Body of pancreas (tissue), 4 donors: ENCODE data around the gene CSTPP1. TPM values are rescaled to one million over a fixed set of nuclear protein-coding genes. Genes with fewer than 3 reads are reported as not detected.
A peak's percentile ranks its signal among the peaks of the same experiment; 100 is the strongest.

ENCODE experiments used
- ATAC-seq: fragments of 150-250 bp; one replicate; pipeline ENCODE4 v1.9.1; 2016
- DNase-seq, 4 donors: peaks; one replicate each; pipeline ENCODE4 v3.0.0-alpha.2; 2019
- H3K27ac ChIP-seq, 4 donors: fragments of 200-600 bp; sonication (generic); 1 replicate in 3 of 4; 2 replicates in 1 of 4; pipeline versions ENCODE4 v1.5.1 to v1.6.1; 2016 to 2019; ENCODE audit warnings: mild to moderate bottlenecking in 1 of 4, mixed read lengths in 1 of 4, moderate library complexity in 1 of 4
- H3K27me3 ChIP-seq, 2 donors: fragments of 200-600 bp; sonication (generic); one replicate each; pipeline ENCODE4 v1.6.0; 2016; ENCODE audit warnings: mild to moderate bottlenecking in 1 of 2
- H3K36me3 ChIP-seq, 2 donors: fragments of 200-600 bp; sonication (generic); replicated peaks in 1 of 2; 2 replicates each; pipeline ENCODE4 v1.5.1; 2016; ENCODE audit warnings: low read depth in 2 of 2; ENCODE audit not compliant: insufficient read depth in 1 of 2
- H3K4me1 ChIP-seq: fragments of 200-600 bp; sonication (generic); one replicate; pipeline ENCODE4 v1.6.0; 2016
- H3K4me3 ChIP-seq, 2 donors: fragments of 200-600 bp; sonication (generic); 1 replicate in 1 of 2; 2 replicates in 1 of 2; pipeline ENCODE4 v1.5.1; 2016 to 2019
- H3K9me3 ChIP-seq, 3 donors: fragments of 200-600 bp; sonication (generic); 1 replicate in 2 of 3; 2 replicates in 1 of 3; pipeline ENCODE4 v1.5.1; 2016
- CTCF ChIP-seq, 7 experiments: fragments of 450-650 bp in 4 of 7; fragments of 200-600 bp in 3 of 7; sonication (generic) in 3 of 7; IDR thresholded peaks; one replicate each; pipeline ENCODE4 v1.5.1; 2016 to 2019; ENCODE audit warnings: antibody characterized with exemption in 7 of 7
- POLR2A ChIP-seq, 3 donors: fragments of 450-650 bp; IDR thresholded peaks; one replicate each; pipeline ENCODE4 v1.6.1; 2016; ENCODE audit warnings: antibody characterized with exemption in 3 of 3, mild to moderate bottlenecking in 2 of 3
- WGBS, 2 donors: methylation state at CpG; one replicate each; pipeline ENCODE4 v1.1.5; 2017; 5-methylcytosine and 5-hydroxymethylcytosine counted together
- intact Hi-C: fragments of 100-400 bp; cut with DNase I; formaldehyde crosslinking; loops from one replicate; pipeline ENCODE4 v1.15.1; 2023
- total RNA-seq, 2 donors: library from RNA; depleted of rRNA; stranded (reverse); fragments of >200 nt; gene quantifications; one replicate each; pipeline ENCODE4 v1.1.0, GENCODE V29; 2016

CSTPP1 gene
- total RNA-seq, 2 donors from 2014 or later: 11.2 to 13.2 TPM

- intact Hi-C loops: no loop called here
- H3K9me3 ChIP-seq: no peaks in the 10 kb centered on the region
- DNase-seq (peak; percentile 68 to 90 (median 84)), ATAC-seq (peak; percentile 98)
- H3K4me3 ChIP-seq: no peak overlapping the region
- TF ChIP-seq CTCF (IDR thresholded peaks at IDR 0.05): no peak
- peaks cover 26% of the 10 kb centered on the region for H3K4me1 ChIP-seq
- no peaks in the 10 kb centered on the region for H3K27me3 ChIP-seq
- no peaks in the 10 kb centered on the region for H3K36me3 ChIP-seq
- H3K27ac ChIP-seq: peak overlapping the region; percentile 25 to 67 (median 44)
These were observed 68.1 kb downstream of the CSTPP1 start for GRCh38 chr11:47004595-47005033.

- intact Hi-C loops: no loop called here
These were observed 68.9 kb downstream of the CSTPP1 start for GRCh38 chr11:47005441-47005840.

GRCh38 chr11:47007579-47007978, 71.0 kb downstream of the CSTPP1 start:
- peaks cover 26% of the 10 kb centered on the region for H3K4me1 ChIP-seq
- ATAC-seq: no peak
- no peaks in the 10 kb centered on the region for H3K9me3 ChIP-seq
- 43 to 44% methylated on average over 2 of the region's 2 CpGs for WGBS, 2 donors
- intact Hi-C loops: no loop called here
- H3K27ac ChIP-seq: no peak overlapping the region
- H3K27me3 ChIP-seq: no peaks in the 10 kb centered on the region
- H3K36me3 ChIP-seq: no peaks in the 10 kb centered on the region
- DNase-seq: no peak
- TF ChIP-seq CTCF (IDR thresholded peaks at IDR 0.05) (no peak), POLR2A (IDR thresholded peaks at IDR 0.05) (no peak)
- no peak overlapping the region for H3K4me3 ChIP-seq

More at GRCh38 chr11:47005441-47005840, 68.9 kb downstream of the CSTPP1 start:
- Histone ChIP-seq H3K27ac (peak overlapping the region in 3 of 4 donors; percentile 25 to 67 (median 60)), H3K9me3 (no peaks in the 10 kb centered on the region), H3K36me3 (no peaks in the 10 kb centered on the region), H3K27me3 (no peaks in the 10 kb centered on the region), H3K4me3 (no peak overlapping the region), H3K4me1 (peaks cover 26% of the 10 kb centered on the region)
- DNase-seq (no peak), ATAC-seq (no peak)
- TF ChIP-seq POLR2A (IDR thresholded peaks at IDR 0.05): no peak
- TF ChIP-seq CTCF (IDR thresholded peaks at IDR 0.05): no peak

GRCh38 chr11:47010179-47010578, 73.6 kb downstream of the CSTPP1 start:
- no peaks in the 10 kb centered on the region for H3K9me3 ChIP-seq
- peak in 1 of 4 donors; percentile 17 for DNase-seq
- 49 to 74% methylated on average over 4 of the region's 4 CpGs for WGBS, 2 donors
- H3K4me3 ChIP-seq: no peak overlapping the region
- H3K36me3 ChIP-seq: no peaks in the 10 kb centered on the region
- no peak for ATAC-seq
- peaks cover 7% of the 10 kb centered on the region for H3K4me1 ChIP-seq
- no peaks in the 10 kb centered on the region for H3K27me3 ChIP-seq
- H3K27ac ChIP-seq: no peak overlapping the region
- intact Hi-C loops: no loop called here
- TF ChIP-seq CTCF (IDR thresholded peaks at IDR 0.05) (no peak), POLR2A (IDR thresholded peaks at IDR 0.05) (no peak)

GRCh38 chr11:47014097-47014496, 77.5 kb downstream of the CSTPP1 start:
- no peaks in the 10 kb centered on the region for H3K9me3 ChIP-seq
- intact Hi-C loops: no loop called here
- DNase-seq (no peak), ATAC-seq (no peak)
- H3K4me1 ChIP-seq: no peaks in the 10 kb centered on the region
- no peak overlapping the region for H3K27ac ChIP-seq
- no peaks in the 10 kb centered on the region for H3K36me3 ChIP-seq
- TF ChIP-seq POLR2A (IDR thresholded peaks at IDR 0.05): no peak
- no peaks in the 10 kb centered on the region for H3K27me3 ChIP-seq
- H3K4me3 ChIP-seq: no peak overlapping the region
- 96 to 100% methylated on average over 3 of the region's 3 CpGs for WGBS, 2 donors
